Effector memory CD8-positive, alpha-beta T cell (primary cell): ENCODE data around the gene APOL6.

ENCODE experiments used
- ATAC-seq: fragments of 150-1000 bp; cut with Tn5 transposase; replicated peaks from 2 replicates; pipeline ENCODE4 v1.10.0; 2021; ENCODE audit warnings: mild to moderate bottlenecking, moderate library complexity
- DNase-seq, 3 experiments: peaks; one replicate each; pipeline ENCODE4 v3.0.0; 2021
- H3K27ac Mint-ChIP-seq, 2 donors: one replicate each; pipeline ENCODE4 v1.8.0; 2022; ENCODE audit warnings: mild to moderate bottlenecking in 2 of 2, mixed read lengths in 2 of 2, moderate library complexity in 2 of 2
- H3K27me3 Mint-ChIP-seq, 2 donors: one replicate each; pipeline ENCODE4 v1.8.0; 2022; ENCODE audit warnings: mixed read lengths in 2 of 2
- H3K36me3 Mint-ChIP-seq: one replicate; pipeline ENCODE4 v1.8.0; 2022; ENCODE audit warnings: mild to moderate bottlenecking, moderate library complexity, mixed read lengths; ENCODE audit not compliant: insufficient read depth
- H3K4me1 Mint-ChIP-seq, 2 donors: one replicate each; pipeline ENCODE4 v1.8.0; 2022; ENCODE audit warnings: low read depth in 2 of 2, mixed read lengths in 2 of 2
- H3K4me3 Mint-ChIP-seq, 2 donors: one replicate each; pipeline ENCODE4 v1.8.0; 2022; ENCODE audit warnings: mild to moderate bottlenecking in 2 of 2, mixed read lengths in 2 of 2, moderate library complexity in 2 of 2
- H3K9me3 Mint-ChIP-seq, 2 donors: one replicate each; pipeline ENCODE4 v1.8.0; 2022; ENCODE audit warnings: mixed read lengths in 2 of 2

Gene APOL6

DNA sequence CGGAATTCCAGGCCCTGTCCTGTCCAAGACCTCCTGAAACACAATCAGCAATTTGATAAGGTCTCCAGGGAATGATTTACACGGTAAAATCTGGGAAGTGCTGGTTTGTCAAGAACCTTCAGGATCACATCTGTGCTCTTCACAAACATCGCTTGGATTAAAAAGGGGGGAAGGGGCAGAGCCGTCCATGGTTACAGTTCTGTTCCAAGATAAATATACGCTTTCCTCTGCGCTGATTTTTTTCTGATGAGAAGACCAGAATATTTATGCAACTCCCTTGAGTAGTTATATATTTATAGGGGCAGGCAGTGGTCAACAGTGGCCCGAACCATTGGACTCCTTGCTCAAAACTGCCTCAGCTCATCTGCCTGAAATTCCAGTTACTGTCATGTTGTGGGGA is 60.2 kb downstream of the APOL6 start:
- H3K4me1 Mint-ChIP-seq, result no peaks in the 10 kb centered on the region
- H3K36me3 Mint-ChIP-seq, result peaks cover 4% of the 10 kb centered on the region

DNA sequence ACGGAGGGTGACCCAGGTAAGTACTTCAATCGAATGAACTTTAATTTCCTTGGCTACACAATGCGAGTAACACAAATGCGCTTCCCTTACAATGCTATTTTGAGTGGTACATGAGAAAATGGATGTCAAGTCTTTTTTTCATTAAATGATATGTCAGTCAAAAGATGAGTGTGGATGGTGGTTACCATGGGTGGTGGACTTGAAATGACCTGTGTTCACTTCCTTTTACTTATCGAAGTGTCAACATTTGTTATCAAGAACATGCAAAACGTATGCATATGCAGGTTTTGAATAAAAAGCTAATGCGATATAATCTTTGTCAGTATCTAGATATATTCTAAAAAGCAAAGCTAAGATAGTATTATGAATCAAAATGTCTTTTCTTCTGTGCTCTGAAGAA is 60.7 kb downstream of the APOL6 start:
- Mint-ChIP-seq H3K4me1 (no peaks in the 10 kb centered on the region), H3K27ac (no peak overlapping the region)
- no peak for ATAC-seq

More for the DNA sequence above, 60.2 kb downstream of the APOL6 start:
- Mint-ChIP-seq H3K9me3 (peaks cover 2 to 9% of the 10 kb centered on the region in 2 donors), H3K27me3 (peaks cover 14 to 18% of the 10 kb centered on the region in 2 donors), H3K4me3 (no peak overlapping the region), H3K27ac (no peak overlapping the region)
- ATAC-seq, result no peak
- DNase-seq, result no peak

DNA sequence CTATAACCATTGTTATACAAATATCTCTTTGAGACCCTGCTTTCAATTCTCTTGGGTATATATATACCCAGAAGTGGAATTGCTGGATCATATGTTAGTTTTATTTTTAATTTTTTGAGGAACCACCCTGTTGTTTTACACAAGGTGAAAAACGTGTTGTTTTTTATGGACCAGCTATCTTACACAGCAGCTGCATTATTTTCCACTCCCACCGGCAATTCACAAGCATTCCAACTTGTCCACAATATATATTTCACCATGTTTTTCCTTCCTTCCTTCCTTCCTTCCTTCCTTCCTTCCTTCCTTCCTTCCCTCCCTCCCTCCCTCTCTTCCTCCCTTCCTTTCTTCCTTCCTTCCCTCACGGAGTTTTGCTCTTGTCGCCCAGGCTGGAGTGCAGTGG is 63.1 kb downstream of the APOL6 start:
- DNase-seq (no peak), ATAC-seq (no peak)
- no peaks in the 10 kb centered on the region for H3K4me1 Mint-ChIP-seq
- no peak overlapping the region for H3K4me3 Mint-ChIP-seq
- peaks cover 19 to 37% of the 10 kb centered on the region in 2 donors for H3K27me3 Mint-ChIP-seq
- H3K27ac Mint-ChIP-seq, result no peak overlapping the region
- H3K36me3 Mint-ChIP-seq, result peaks cover 3% of the 10 kb centered on the region
- peaks cover 2 to 11% of the 10 kb centered on the region in 2 donors for H3K9me3 Mint-ChIP-seq

More for the DNA sequence above, 60.7 kb downstream of the APOL6 start:
- DNase-seq, result no peak
- H3K27me3 Mint-ChIP-seq, result peaks cover 19 to 22% of the 10 kb centered on the region in 2 donors
- H3K36me3 Mint-ChIP-seq, result peaks cover 4% of the 10 kb centered on the region
- peaks cover 2 to 11% of the 10 kb centered on the region in 2 donors for H3K9me3 Mint-ChIP-seq
- H3K4me3 Mint-ChIP-seq, result no peak overlapping the region

DNA sequence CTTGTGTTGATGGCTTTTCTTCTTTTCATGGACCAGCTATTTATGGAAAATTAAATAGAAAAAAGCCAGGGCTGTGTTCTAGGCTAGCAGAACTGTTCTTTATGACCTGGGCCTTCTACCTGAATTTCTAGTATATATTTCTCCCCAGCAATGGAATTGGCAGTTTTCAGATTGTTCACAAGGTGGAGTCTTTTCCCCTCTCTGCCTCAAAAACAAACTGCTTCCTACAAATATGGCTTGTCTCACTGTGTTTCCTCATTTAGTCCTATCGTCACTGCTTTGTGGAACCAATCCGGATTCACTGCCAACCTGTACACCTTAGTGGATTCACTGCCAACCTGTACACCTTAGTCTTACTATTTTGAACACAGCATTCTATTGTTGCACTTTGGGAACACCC is 64.4 kb downstream of the APOL6 start:
- Mint-ChIP-seq H3K36me3 (no peaks in the 10 kb centered on the region), H3K4me1 (no peaks in the 10 kb centered on the region), H3K27me3 (peaks cover 19 to 47% of the 10 kb centered on the region in 2 donors), H3K4me3 (no peak overlapping the region), H3K9me3 (peaks cover 2 to 11% of the 10 kb centered on the region in 2 donors), H3K27ac (no peak overlapping the region)
- DNase-seq (no peak), ATAC-seq (no peak)

DNA sequence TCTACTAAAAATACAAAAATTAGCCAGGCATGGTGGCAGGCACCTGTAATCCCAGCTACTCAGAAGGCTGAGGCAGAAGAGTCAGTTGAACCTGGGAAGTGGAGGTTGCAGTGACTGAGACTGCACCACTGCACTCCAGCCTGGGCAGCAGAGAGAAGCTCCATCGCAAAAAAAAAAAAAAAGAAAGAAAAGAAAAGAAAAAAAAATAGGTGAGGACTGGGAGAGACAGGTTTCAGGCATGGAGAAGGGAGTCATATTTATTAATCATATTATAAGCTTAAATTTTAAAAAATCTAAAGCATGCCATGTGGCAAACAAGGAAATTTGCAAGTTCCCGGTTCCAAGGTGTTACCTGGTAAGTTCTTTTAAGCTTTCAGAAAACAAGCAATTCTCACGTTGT is 69.3 kb downstream of the APOL6 start, which contains the start of gene APOL5:
APOL5 (plus strand) TSS at position 301 of the 400 bp plus-strand sequence; CDS start at position 301, 0 bp downstream.
- H3K4me1 Mint-ChIP-seq, result no peaks in the 10 kb centered on the region
- no peak within 1 kb of the TSS for H3K27ac Mint-ChIP-seq
- H3K9me3 Mint-ChIP-seq, result peaks cover 2 to 11% of the 10 kb centered on the region in 2 donors
- no peak within 1 kb of the TSS for H3K4me3 Mint-ChIP-seq
- DNase-seq (no peak), ATAC-seq (no peak)
- H3K27me3 Mint-ChIP-seq, result peaks cover 12 to 38% of the 10 kb centered on the region in 2 donors
- no peaks in the 10 kb centered on the region for H3K36me3 Mint-ChIP-seq
